HG02981 (cell line): ENCODE results near the gene FYTTD1.
"Not testable (repeated sequence)": the region's sequence is repeated elsewhere in the genome, so short reads cannot be mapped to it uniquely, and the experiment has no call there.

Source experiments
- ATAC-seq: cut with Tn5 transposase; IDR thresholded peaks from one replicate; pipeline ENCODE4 v1.9.1; 2021; ENCODE audit warnings: mild to moderate bottlenecking, moderate library complexity; ENCODE audit not compliant: unreplicated experiment

The FYTTD1 gene

GRCh38 chr3:197749601-197750395 is at the start of gene FYTTD1:
TSS of gene FYTTD1 (plus strand) at chr3:197749883. CDS start at chr3:197749972, 89 bp downstream.
- ATAC-seq = peak; percentile 71

GRCh38 chr3:197700095-197700494 is 49.6 kb upstream of the FYTTD1 start:
- ATAC-seq = no peak

GRCh38 chr3:197701841-197702240 is 47.8 kb upstream of the FYTTD1 start:
- ATAC-seq = no peak

- ATAC-seq = no peak
These were observed 43.0 kb upstream of the FYTTD1 start for GRCh38 chr3:197706658-197707057.

GRCh38 chr3:197709135-197709534 is 40.5 kb upstream of the FYTTD1 start:
- ATAC-seq = no peak

- not testable (repeated sequence) for ATAC-seq
These were observed 38.7 kb upstream of the FYTTD1 start for GRCh38 chr3:197710965-197711364.

GRCh38 chr3:197711973-197712707 is 37.5 kb upstream of the FYTTD1 start:
- ATAC-seq = peak; percentile 90

- ATAC-seq = no peak
These were observed 36.2 kb upstream of the FYTTD1 start for GRCh38 chr3:197713477-197713822.

- no peak for ATAC-seq
These were observed 35.4 kb upstream of the FYTTD1 start for GRCh38 chr3:197714251-197714650.

- no peak for ATAC-seq
These were observed 30.8 kb upstream of the FYTTD1 start for GRCh38 chr3:197718891-197719290.

GRCh38 chr3:197720694-197721093 is 29.0 kb upstream of the FYTTD1 start:
- no peak for ATAC-seq

- no peak for ATAC-seq
These were observed 26.9 kb upstream of the FYTTD1 start for GRCh38 chr3:197722734-197723133.

GRCh38 chr3:197727878-197728277 is 21.8 kb upstream of the FYTTD1 start:
- not testable (repeated sequence) for ATAC-seq

GRCh38 chr3:197728487-197728886 is 21.2 kb upstream of the FYTTD1 start:
- no peak for ATAC-seq

- ATAC-seq = peak; percentile 36
These were observed 19.5 kb upstream of the FYTTD1 start for GRCh38 chr3:197730200-197730599.

GRCh38 chr3:197730770-197731169 is 18.9 kb upstream of the FYTTD1 start:
- ATAC-seq = not testable (repeated sequence)

- not testable (repeated sequence) for ATAC-seq
These were observed 18.2 kb upstream of the FYTTD1 start for GRCh38 chr3:197731483-197731882.

GRCh38 chr3:197733042-197733441 is 16.6 kb upstream of the FYTTD1 start:
- ATAC-seq = no peak

GRCh38 chr3:197734667-197735318 is 14.9 kb upstream of the FYTTD1 start:
- ATAC-seq = peak; percentile 35

- ATAC-seq = no peak
These were observed 13.6 kb upstream of the FYTTD1 start for GRCh38 chr3:197736010-197736490.

GRCh38 chr3:197736491-197737318 is 13.0 kb upstream of the FYTTD1 start, which contains the start of gene RUBCN:
TSS of gene RUBCN (minus strand) at chr3:197736904. CDS start at chr3:197736719, 185 bp downstream.
- ATAC-seq = peak; percentile 76
